Measurements from ENCODE around the gene TPMT.

Gene TPMT

DNA sequence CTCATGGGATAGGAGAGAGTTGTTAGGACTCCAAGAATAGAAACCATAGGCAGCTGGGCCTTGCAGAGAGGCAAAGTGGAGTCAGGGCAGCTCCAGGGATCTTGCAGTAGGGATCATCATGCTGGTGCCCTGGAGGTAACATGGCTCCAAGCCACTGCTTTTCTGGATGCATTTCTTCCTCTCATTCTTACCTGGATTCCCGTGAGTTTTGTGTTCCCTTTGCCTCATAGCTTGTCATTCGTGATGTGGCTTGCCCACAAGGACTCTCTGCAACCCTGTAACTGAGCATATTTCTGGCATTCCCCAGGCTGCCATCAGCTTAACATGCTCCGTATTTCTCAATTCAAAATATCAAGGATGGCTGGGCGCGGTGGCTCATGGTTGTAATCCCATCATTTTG, 37.7 kb downstream of the TPMT start:
- DNase-seq: no peak

DNA sequence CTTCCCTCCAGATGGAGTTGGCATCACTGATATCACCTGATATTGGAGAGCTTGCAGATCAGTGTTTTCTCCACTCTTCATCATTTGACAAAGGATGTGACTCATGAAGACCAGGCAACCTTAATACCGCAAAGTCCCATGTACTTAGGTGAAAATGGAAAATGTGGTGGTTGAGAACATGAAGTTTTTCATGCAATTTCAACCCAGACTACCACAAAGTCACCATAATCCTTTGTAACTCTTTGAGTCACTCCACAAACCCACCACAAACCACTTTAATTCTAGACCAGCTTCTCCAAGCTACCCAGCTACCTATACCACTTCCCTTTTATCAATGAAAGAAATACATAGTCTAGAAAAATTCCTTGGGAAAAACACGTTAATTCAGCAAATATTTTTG, 39.5 kb downstream of the TPMT start:
- no peak for DNase-seq

DNA sequence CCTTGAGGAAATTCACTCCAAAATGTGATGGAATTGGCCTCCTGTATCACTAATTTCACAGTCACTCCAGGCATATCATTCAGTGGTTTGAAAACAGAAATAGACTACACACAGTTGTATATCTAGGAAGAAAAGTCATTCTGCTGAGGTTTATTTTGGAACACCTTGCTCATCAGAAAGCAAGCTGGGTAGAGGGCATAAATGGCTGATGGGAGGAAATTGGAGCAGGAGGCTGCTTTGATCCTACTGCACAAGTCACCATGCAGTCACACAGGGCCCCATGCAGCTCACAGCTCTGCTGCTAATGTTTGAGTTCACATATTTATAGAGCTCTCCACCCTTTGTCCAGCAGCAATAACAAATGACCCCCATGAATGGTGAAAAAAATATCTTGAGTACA, 44.7 kb downstream of the TPMT start:
- DNase-seq: no peak

GRCh38 chr6:18107061-18107460, 47.8 kb downstream of the TPMT start:
- no peak for DNase-seq

- no peak for DNase-seq
Observed at GRCh38 chr6:18102783-18103509, 51.9 kb downstream of the TPMT start.

DNA sequence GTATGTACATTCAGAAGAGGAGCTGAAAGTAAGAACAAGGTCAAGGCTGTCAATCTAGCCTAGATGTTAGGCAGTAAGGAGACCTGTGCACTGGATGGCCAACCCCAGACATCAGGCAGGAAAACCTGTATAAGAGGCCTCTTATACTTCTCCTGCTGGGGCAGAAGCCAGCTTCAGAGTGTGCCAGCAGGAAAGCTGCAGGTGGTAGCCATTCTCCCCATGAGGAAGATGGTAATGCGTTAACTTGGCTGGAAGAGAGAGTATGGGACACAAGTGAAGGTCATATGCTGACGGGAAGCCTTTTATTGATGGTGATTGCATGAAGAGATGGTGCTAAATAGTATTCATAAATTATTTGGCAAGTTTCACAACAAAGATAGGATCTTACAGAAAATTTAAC, 53.0 kb downstream of the TPMT start:
- no peak for DNase-seq

DNA sequence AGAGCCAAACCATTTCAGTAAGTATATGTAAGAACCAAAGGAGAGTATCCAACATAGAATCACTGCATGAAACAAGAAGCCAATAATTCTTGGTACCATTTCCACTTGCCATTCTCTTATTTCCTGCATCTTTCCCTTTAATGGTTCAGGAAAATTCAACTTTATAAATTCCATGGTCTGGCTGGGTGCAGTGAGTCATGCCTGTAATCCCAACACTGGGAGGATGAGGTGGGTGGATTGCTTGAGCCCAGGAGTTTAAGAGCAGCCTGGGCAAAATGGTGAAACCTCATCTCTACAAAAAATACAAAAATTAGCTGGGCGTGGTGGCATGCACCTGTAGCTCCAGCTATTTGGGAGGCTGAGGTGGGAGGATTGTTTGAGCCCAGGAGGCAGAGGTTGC, 53.6 kb downstream of the TPMT start:
- no peak for DNase-seq

GRCh38 chr6:18100296-18100695, 54.6 kb downstream of the TPMT start:
- DNase-seq: peak in 34 of 56 donors; percentile 0 to 81 (median 24)

DNA sequence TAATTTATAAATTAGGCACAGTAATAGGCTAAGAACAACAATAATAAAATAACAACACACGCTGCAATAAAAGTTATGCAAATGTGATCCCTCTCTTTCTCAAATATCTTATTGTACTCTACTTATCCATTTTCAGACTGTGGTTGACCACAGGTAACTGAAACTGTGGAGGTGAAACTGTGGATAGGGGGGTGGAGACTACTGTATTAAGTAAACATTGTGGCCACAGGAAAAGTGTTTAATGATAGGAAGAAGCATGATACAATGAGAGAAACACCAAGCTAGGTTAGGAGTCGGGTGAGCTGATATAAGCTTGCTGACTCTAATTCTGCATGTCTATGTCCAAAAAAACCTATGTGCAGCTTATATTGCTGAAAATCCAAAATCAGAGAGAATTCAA, 55.4 kb downstream of the TPMT start:
- no peak for DNase-seq

DNA sequence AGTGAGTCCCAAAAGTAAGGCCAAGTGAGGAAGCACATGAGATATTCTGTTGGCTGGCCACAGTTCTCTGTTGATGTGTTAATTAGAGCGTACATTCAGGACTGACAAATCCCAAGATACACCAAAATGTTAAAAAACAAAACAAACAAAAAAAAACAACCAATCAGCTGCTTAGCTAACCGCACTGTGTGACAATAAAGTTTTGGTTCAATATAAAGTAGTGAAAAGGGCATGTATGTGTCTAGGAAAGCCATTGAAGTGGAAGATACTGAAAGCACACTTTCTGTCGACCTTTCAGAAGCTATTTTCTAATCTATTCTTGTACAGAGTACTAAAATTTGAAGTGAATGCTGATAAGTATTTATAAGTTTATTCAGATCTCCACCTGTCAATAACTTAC, 58.5 kb downstream of the TPMT start:
- DNase-seq: no peak

DNA sequence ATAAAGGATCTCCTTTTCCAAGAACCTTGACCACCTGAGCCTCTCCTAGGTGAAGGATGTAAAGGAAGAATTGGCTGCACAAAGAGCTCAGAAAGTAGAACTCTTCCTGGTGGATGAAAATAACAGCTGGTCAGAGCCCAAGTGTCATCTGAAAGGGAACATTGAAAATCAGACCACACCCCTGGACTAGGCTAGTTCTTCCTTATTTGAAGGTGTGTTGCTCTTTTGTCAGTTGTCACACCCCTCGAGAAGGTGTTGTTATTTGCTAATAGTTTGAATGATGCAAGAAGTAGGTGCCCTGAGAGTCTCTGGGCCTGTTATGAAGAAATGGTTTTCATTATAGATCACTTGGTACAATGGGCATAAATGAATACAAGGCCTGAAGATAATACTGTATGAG, 63.5 kb downstream of the TPMT start:
- DNase-seq: no peak

DNA sequence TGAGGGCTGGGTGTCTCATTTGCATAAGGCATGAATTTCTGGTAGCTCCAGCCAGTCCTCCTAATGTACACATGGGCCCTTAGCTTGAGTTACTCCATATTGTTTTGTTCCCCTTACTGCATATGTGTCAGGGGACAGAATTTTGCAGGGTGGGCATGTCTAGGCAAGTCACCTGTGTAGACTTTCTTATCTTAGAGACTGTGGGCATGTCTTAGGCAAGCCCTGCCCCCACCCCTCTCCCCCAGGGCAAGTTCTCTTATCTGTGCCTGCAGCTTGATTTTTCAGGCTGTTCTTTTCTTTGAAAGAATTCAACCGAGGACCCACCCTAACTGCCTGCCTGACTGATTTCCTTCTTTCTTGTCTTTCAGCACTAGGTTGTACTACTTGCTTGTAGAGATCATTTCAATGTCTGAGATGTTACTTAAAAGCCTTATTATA, 64.5 kb downstream of the TPMT start:
- DNase-seq: no peak

DNA sequence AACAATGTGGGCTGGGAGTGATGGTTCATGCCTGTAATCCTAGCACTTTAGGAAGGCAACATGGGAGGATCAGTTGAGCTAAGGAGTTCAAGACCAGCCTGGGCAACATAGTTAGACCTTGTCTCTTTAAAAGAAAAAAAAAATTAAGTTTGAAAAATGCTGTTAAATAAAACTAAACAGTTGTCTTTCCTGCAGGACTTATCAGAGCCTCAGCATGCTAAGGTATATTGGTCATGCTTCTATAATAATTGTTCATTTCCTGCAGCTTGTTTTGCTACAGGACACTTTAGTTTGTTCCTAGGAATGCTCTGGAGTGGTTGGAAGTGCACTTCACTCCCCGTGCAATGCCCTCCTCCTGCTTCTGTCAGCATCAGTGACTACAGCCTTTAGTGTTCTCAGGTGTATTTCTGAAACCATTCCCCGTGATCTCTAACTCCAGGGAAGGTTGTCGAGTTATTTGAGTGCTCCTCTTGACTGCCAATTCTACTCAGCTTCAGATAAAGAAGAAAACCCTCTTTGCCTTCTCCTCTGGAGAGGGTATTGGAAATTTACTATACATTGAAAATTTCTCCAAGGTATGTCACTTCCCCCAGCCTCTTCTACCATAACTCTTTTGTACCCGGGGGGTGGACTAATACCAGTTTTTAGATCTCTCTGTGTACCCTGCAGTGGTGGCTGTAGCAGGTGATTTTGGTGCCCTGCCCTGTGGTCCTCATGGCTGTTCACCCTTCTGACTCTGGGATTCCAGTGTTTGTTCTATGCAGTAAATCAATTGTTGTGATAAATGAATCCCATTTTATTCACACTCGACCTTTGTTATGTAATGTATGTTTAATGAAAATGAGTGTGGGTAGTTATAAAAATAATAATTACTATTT, 66.2 kb downstream of the TPMT start:
- no peak for DNase-seq

- DNase-seq: no peak
Observed at GRCh38 chr6:18087396-18088165, 67.3 kb downstream of the TPMT start.

DNA sequence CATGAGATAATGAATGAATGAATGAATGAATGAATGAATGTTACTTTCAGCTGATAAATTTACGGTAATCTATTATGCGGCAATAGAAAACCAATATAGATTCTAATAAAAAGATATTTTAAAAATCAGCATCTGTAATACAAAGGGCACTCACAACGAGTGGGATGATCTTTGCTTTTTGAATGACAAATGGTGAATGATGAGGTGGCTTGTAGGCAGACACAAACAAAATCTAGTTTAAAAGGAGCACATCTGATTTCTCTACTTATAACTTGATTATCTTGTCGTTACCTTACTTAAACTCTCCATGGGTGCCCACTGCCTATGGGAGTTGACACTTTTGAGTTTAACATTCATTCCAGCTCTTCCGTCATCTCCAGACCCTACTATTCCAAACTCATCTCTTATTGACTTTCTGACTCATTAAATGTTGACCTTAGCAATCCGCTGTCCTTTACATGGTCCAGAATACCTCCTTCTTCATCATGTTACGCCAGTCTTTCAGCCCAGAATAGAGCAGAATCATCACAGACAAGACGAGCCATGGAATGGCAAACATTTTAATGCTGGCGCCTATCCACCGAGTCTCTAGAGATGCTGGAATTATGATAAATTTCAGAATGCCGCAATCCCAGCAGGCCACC, 73.7 kb downstream of the TPMT start:
- no peak for DNase-seq

- no peak for DNase-seq
Observed at GRCh38 chr6:18080544-18080943, 74.3 kb downstream of the TPMT start.

DNA sequence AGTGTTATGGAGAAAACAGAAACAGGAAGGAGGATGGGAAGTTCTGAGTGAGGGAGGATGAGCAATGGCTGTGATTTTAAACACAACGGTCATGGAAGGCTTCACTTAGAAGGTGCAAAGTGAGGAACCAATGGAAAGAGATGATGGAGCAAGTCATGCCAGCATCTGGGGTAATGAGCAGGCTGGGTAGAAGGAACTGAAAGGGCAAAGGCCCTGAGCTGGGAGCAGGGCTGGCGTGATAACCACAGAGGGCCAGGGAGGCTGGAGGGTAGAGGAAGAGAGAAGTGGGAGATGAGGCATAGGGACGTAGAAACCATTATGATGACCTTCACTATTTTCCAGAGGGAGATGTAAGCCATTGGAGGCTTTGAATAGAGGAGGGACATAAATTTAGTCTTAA, 76.0 kb downstream of the TPMT start:
- DNase-seq: no peak
